SK-N-SH (cell line): Measurements from ENCODE around the gene PSG1. TPM values are rescaled to one million over a fixed set of nuclear protein-coding genes. Genes with fewer than 3 reads are reported as not detected.

ENCODE experiments used
- CTCF ChIA-PET: fragments of 300-600, 350-600 bp; formaldehyde crosslinking; extraction: SDS; loops from one replicate; lab custom pipeline; 2021; lab: Yijun Ruan, JAX
- POLR2A ChIA-PET: fragments of 350-600 bp; sonication (Branson Sonifier 250); formaldehyde crosslinking; extraction: SDS; loops from one replicate; lab custom pipeline; 2020; ENCODE audit warnings: antibody characterized with exemption, inconsistent platforms; lab: Yijun Ruan, JAX
- DNase-seq: peaks from one replicate; pipeline ENCODE4 v3.0.0; 2012
- H2AFZ ChIP-seq: fragments of 200-600 bp; sonication (generic); 2 replicates; pipeline ENCODE4 v1.8.1; 2016; ENCODE audit warnings: antibody characterized with exemption, mild to moderate bottlenecking, low read depth
- H3F3A ChIP-seq: fragments of 200-600 bp; sonication (generic); replicated peaks from 2 replicates; pipeline ENCODE3; 2016; ENCODE audit warnings: antibody characterized with exemption, mild to moderate bottlenecking; ENCODE audit not compliant: insufficient read depth
- H3K27ac ChIP-seq, 2 experiments: fragments of 200-500 bp in 1 of 2; fragments of 200-600 bp in 1 of 2; sonication (Bioruptor generic) in 1 of 2; sonication (generic), shearing (Covaris generic) in 1 of 2; 2 replicates each; pipeline versions ENCODE4 v1.5.1 to v1.6.1; 2014 to 2016; ENCODE audit warnings: low read depth in 2 of 2, inconsistent platforms in 1 of 2, low read length in 1 of 2, mild to moderate bottlenecking in 1 of 2, mixed read lengths in 1 of 2
- H3K27me3 ChIP-seq: fragments of 200-600 bp; sonication (generic), shearing (Covaris generic); 2 replicates; pipeline ENCODE4 v1.6.1; 2016; ENCODE audit warnings: mixed run types; ENCODE audit not compliant: insufficient read depth
- H3K36me3 ChIP-seq, 2 experiments: fragments of 200-500 bp in 1 of 2; fragments of 200-600 bp in 1 of 2; sonication (Bioruptor generic) in 1 of 2; sonication (generic) in 1 of 2; replicated peaks in 1 of 2; 2 replicates each; pipeline versions ENCODE3 to v1.5.1; 2014 to 2016; ENCODE audit warnings: low read length in 1 of 2, mild to moderate bottlenecking in 1 of 2; ENCODE audit not compliant: insufficient read depth in 2 of 2, control insufficient read depth in 1 of 2
- H3K4me1 ChIP-seq, 2 experiments: fragments of 200-500 bp in 1 of 2; fragments of 200-600 bp in 1 of 2; sonication (Bioruptor generic) in 1 of 2; sonication (generic), shearing (Covaris generic) in 1 of 2; 2 replicates each; pipeline versions ENCODE4 v1.5.1 to v1.6.1; 2014 to 2016; ENCODE audit warnings: low read depth in 1 of 2, low read length in 1 of 2, mixed run types in 1 of 2; ENCODE audit not compliant: insufficient read depth in 2 of 2, control insufficient read depth in 1 of 2
- H3K4me2 ChIP-seq: fragments of 200-600 bp; sonication (generic), shearing (Covaris generic); 2 replicates; pipeline ENCODE4 v1.6.1; 2017; ENCODE audit warnings: mixed run types
- H3K4me3 ChIP-seq, 2 experiments: fragments of 200-500 bp in 1 of 2; fragments of 200-600 bp in 1 of 2; sonication (Bioruptor generic) in 1 of 2; sonication (generic), shearing (Covaris generic) in 1 of 2; 2 replicates each; pipeline versions ENCODE4 v1.5.1 to v1.8.1; 2014 to 2016; ENCODE audit warnings: low read depth in 2 of 2, inconsistent platforms in 1 of 2, low read length in 1 of 2, mild to moderate bottlenecking in 1 of 2, mixed read lengths in 1 of 2, moderate library complexity in 1 of 2
- H3K79me2 ChIP-seq: fragments of 200-600 bp; sonication (generic); 2 replicates; pipeline ENCODE4 v1.8.1; 2017; ENCODE audit warnings: mild to moderate bottlenecking; ENCODE audit not compliant: insufficient read depth
- H3K9ac ChIP-seq: fragments of 200-600 bp; sonication (generic); 2 replicates; pipeline ENCODE4 v1.6.1; 2017; ENCODE audit warnings: mixed run types
- H3K9me2 ChIP-seq: fragments of 200-600 bp; sonication (generic); 2 replicates; pipeline ENCODE4 v1.6.1; 2017; ENCODE audit warnings: mixed run types
- H3K9me3 ChIP-seq: fragments of 200-600 bp; sonication (generic); 2 replicates; pipeline ENCODE4 v1.6.1; 2017; ENCODE audit warnings: mixed run types, mild to moderate bottlenecking, moderate library complexity
- H4K20me1 ChIP-seq: fragments of 200-600 bp; sonication (generic); 2 replicates; pipeline ENCODE4 v1.6.1; 2017; ENCODE audit warnings: mild to moderate bottlenecking, mixed run types; ENCODE audit not compliant: insufficient read depth
- CHD2 ChIP-seq: fragments of 150-350 bp; IDR thresholded peaks from 2 replicates; pipeline ENCODE4 v1.6.1; 2018; ENCODE audit warnings: low read length; ENCODE audit not compliant: partially characterized antibody
- ELF1 ChIP-seq: IDR thresholded peaks from 2 replicates; pipeline ENCODE4 v1.4.0; 2012
- EP300 ChIP-seq, 2 experiments: IDR thresholded peaks; 2 replicates each; pipeline versions ENCODE4 v1.4.0 to v1.6.1; 2012; ENCODE audit warnings: borderline replicate concordance in 1 of 2, low read depth in 1 of 2, low read length in 1 of 2
- EZH2phosphoT487 ChIP-seq: fragments of 200-600 bp; sonication (generic); IDR thresholded peaks from 2 replicates; pipeline ENCODE4 v1.6.1; 2017; ENCODE audit warnings: low read depth, mixed run types, mild to moderate bottlenecking, antibody characterized with exemption, moderate library complexity, borderline replicate concordance
- FOSL2 ChIP-seq: IDR thresholded peaks from 2 replicates; pipeline ENCODE4 v1.4.0; 2012; ENCODE audit warnings: low read depth, mild to moderate bottlenecking, moderate library complexity, borderline replicate concordance
- FOXJ3 ChIP-seq: sonication (generic); formaldehyde crosslinking; IDR thresholded peaks from 2 replicates; pipeline ENCODE4 v1.5.1; 2020; ENCODE audit warnings: mild to moderate bottlenecking, missing genetic modification reagents
- FOXM1 ChIP-seq: IDR thresholded peaks from 2 replicates; pipeline ENCODE4 v1.4.0; 2012; ENCODE audit warnings: low read depth, mild to moderate bottlenecking
- GABPA ChIP-seq: IDR thresholded peaks from 2 replicates; pipeline ENCODE4 v1.4.0; 2012; ENCODE audit warnings: low read depth, mild to moderate bottlenecking
- JUND ChIP-seq: IDR thresholded peaks from 2 replicates; pipeline ENCODE4 v1.4.0; 2012
- MEF2A ChIP-seq: IDR thresholded peaks from 2 replicates; pipeline ENCODE4 v1.4.0; 2012; ENCODE audit warnings: low read depth, borderline replicate concordance
- MXI1 ChIP-seq: IDR thresholded peaks from 2 replicates; pipeline ENCODE4 v1.6.1; 2012; ENCODE audit warnings: mild to moderate bottlenecking, low read depth, low read length, improper control_type of control experiment
- NFIC ChIP-seq: IDR thresholded peaks from 2 replicates; pipeline ENCODE4 v1.4.0; 2012; ENCODE audit warnings: borderline replicate concordance
- POLR2AphosphoS5 ChIP-seq: IDR thresholded peaks from 2 replicates; pipeline ENCODE4 v1.6.1; 2012; ENCODE audit warnings: low read depth, low read length
- RCOR1 ChIP-seq: fragments of 150-350 bp; IDR thresholded peaks from 2 replicates; pipeline ENCODE4 v1.6.1; 2017; ENCODE audit warnings: antibody characterized with exemption, low read length
- RXRA ChIP-seq: IDR thresholded peaks from 2 replicates; pipeline ENCODE4 v1.4.0; 2012; ENCODE audit warnings: low read depth, mild to moderate bottlenecking, borderline replicate concordance
- SIN3A ChIP-seq: IDR thresholded peaks from 2 replicates; pipeline ENCODE4 v1.6.1; 2012; ENCODE audit warnings: low read depth, mild to moderate bottlenecking, low read length, moderate library complexity, borderline replicate concordance
- TAF1 ChIP-seq: IDR thresholded peaks from 2 replicates; pipeline ENCODE4 v1.6.1; 2012; ENCODE audit warnings: low read depth, mild to moderate bottlenecking, low read length, moderate library complexity, borderline replicate concordance
- TCF12 ChIP-seq: IDR thresholded peaks from 2 replicates; pipeline ENCODE4 v1.4.0; 2012
- TEAD4 ChIP-seq: IDR thresholded peaks from 2 replicates; pipeline ENCODE4 v1.4.0; 2012; ENCODE audit warnings: mild to moderate bottlenecking, borderline replicate concordance; ENCODE audit not compliant: insufficient read depth
- YY1 ChIP-seq: IDR thresholded peaks from 2 replicates; pipeline ENCODE4 v1.4.0; 2012; ENCODE audit warnings: low read depth, mild to moderate bottlenecking
- WGBS: methylation state at CpG from one replicate; pipeline ENCODE4 v1.1.6; 2017; ENCODE audit warnings: low lambda C conversion rate; 5-methylcytosine and 5-hydroxymethylcytosine counted together
- polyA plus RNA-seq, 3 experiments: library from polyadenylated mRNA; depleted of rRNA; stranded (reverse); fragments of >200 nt; gene quantifications; 2 replicates each; pipeline ENCODE4 v1.2.3, GENCODE V29; 2012
- TF ChIP-seq, protein P1 (sequence below): fragments of 150-350 bp; IDR thresholded peaks from 2 replicates; pipeline ENCODE4 v1.6.1; 2017; ENCODE audit warnings: antibody characterized with exemption, low read length, low read depth, borderline replicate concordance
- TF ChIP-seq, protein P2 (sequence below): IDR thresholded peaks from 2 replicates; pipeline ENCODE4 v1.4.0; 2012; ENCODE audit warnings: low read depth
- TF ChIP-seq, protein P3 (sequence below): IDR thresholded peaks from 2 replicates; pipeline ENCODE4; 2012
- TF ChIP-seq, protein P4 (sequence below): fragments of 150-350 bp; IDR thresholded peaks from 2 replicates; pipeline ENCODE4 v1.6.1; 2016; ENCODE audit warnings: mild to moderate bottlenecking, low read depth, low read length
- TF ChIP-seq, protein P5 (sequence below): IDR thresholded peaks from 2 replicates; pipeline ENCODE4 v1.4.0; 2012; ENCODE audit warnings: low read depth, borderline replicate concordance

The PSG1 gene
- polyA plus RNA-seq, 1 of the 3 experiments (the other 2 are of a cell fraction), result 0.18 TPM

DNA sequence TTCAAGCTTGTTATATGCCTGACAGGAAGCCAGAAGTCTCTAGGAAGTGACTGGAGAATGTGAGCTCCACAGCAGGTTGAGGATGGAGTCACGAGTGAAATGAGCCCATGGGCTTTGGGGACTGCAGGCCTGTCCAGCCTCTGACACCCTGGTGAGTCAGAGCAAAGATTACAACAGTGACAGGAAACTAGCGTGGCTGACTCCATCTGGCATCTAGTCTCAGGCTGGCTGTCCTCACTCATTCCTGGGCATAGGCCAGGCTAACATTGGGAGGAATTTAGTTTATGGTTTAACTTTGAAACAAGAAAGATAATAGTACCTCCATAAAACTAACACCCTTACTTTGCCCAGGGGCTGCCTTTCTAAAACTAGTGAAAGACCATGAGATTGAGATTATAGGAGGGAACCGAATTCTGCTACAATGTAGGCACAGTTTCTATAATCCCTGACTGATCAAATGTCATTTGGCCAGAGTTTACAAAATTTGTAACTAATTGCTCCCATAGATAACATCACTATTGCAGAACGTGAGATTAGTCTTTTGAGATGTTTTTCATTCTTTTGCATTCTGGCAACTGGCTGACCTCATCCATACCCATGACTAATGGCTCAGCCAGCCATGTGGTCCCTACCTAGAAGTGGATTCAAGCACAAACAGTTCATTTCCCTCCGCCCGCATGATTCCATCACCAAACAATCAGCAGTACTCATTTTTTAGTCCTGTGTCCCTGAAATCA is 28.4 kb downstream of the PSG1 start:
- POLR2A ChIA-PET, result no interaction called here

More for the DNA sequence above, 28.4 kb downstream of the PSG1 start:
- no peaks in the 10 kb centered on the region for H3K9me2 ChIP-seq
- peaks cover 31% of the 10 kb centered on the region for H3F3A ChIP-seq
- peak; percentile 97 for TF ChIP-seq JUND
- TF ChIP-seq TCF12, result peak; percentile 86
- no peak for TF ChIP-seq MEF2A
- TF ChIP-seq TAF1, result peak; percentile 19; the same call in 1 of the 2 replicates
- TF ChIP-seq SIN3A, result no peak
- TF ChIP-seq CHD2, result no peak
- TF ChIP-seq EP300 (IDR thresholded peaks at IDR 0.05; ENCODE audit: borderline replicate concordance in 1 of 2, low read depth in 1 of 2, low read length in 1 of 2), result peak in 1 of 2 experiments; percentile 93; a peak in 2 of 4 replicates
- TF ChIP-seq, protein P1, sequence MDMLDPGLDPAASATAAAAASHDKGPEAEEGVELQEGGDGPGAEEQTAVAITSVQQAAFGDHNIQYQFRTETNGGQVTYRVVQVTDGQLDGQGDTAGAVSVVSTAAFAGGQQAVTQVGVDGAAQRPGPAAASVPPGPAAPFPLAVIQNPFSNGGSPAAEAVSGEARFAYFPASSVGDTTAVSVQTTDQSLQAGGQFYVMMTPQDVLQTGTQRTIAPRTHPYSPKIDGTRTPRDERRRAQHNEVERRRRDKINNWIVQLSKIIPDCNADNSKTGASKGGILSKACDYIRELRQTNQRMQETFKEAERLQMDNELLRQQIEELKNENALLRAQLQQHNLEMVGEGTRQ, result no peak
- no peak for TF ChIP-seq EZH2phosphoT487
- TF ChIP-seq RXRA, result peak; percentile 92
- no peak for TF ChIP-seq ELF1
- TF ChIP-seq NFIC, result peak; percentile 80
- no peak for TF ChIP-seq MXI1
- TF ChIP-seq, protein P2, sequence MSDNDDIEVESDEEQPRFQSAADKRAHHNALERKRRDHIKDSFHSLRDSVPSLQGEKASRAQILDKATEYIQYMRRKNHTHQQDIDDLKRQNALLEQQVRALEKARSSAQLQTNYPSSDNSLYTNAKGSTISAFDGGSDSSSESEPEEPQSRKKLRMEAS, result peak; percentile 90
- no peak for TF ChIP-seq RCOR1
- peak; percentile 1; the same call in 1 of the 2 replicates for TF ChIP-seq POLR2AphosphoS5
- TF ChIP-seq, protein P3, sequence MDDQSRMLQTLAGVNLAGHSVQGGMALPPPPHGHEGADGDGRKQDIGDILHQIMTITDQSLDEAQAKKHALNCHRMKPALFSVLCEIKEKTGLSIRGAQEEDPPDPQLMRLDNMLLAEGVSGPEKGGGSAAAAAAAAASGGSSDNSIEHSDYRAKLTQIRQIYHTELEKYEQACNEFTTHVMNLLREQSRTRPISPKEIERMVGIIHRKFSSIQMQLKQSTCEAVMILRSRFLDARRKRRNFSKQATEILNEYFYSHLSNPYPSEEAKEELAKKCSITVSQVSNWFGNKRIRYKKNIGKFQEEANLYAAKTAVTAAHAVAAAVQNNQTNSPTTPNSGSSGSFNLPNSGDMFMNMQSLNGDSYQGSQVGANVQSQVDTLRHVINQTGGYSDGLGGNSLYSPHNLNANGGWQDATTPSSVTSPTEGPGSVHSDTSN, result peak; percentile 81
- peak; percentile 95 for TF ChIP-seq FOSL2
- no peak for TF ChIP-seq GABPA
- TF ChIP-seq TEAD4, result peak; percentile 83
- no peak for TF ChIP-seq FOXJ3 (CRISPR knock-in tag)
- TF ChIP-seq FOXM1, result peak; percentile 62; the same call in 1 of the 2 replicates
- TF ChIP-seq, protein P4, sequence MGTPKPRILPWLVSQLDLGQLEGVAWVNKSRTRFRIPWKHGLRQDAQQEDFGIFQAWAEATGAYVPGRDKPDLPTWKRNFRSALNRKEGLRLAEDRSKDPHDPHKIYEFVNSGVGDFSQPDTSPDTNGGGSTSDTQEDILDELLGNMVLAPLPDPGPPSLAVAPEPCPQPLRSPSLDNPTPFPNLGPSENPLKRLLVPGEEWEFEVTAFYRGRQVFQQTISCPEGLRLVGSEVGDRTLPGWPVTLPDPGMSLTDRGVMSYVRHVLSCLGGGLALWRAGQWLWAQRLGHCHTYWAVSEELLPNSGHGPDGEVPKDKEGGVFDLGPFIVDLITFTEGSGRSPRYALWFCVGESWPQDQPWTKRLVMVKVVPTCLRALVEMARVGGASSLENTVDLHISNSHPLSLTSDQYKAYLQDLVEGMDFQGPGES, result no peak
- TF ChIP-seq, protein P5, sequence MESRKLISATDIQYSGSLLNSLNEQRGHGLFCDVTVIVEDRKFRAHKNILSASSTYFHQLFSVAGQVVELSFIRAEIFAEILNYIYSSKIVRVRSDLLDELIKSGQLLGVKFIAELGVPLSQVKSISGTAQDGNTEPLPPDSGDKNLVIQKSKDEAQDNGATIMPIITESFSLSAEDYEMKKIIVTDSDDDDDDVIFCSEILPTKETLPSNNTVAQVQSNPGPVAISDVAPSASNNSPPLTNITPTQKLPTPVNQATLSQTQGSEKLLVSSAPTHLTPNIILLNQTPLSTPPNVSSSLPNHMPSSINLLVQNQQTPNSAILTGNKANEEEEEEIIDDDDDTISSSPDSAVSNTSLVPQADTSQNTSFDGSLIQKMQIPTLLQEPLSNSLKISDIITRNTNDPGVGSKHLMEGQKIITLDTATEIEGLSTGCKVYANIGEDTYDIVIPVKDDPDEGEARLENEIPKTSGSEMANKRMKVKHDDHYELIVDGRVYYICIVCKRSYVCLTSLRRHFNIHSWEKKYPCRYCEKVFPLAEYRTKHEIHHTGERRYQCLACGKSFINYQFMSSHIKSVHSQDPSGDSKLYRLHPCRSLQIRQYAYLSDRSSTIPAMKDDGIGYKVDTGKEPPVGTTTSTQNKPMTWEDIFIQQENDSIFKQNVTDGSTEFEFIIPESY, result peak; percentile 69; the same call in 1 of the 2 replicates
- TF ChIP-seq YY1, result no peak
- TF ChIP-seq, all 33 proteins: peak for 13
- peak overlapping the region; percentile 43 for H3K4me2 ChIP-seq
- no peaks in the 10 kb centered on the region for H3K9me3 ChIP-seq
- peaks cover 0 to 26% of the 10 kb centered on the region in 2 experiments; a peak in 2 of 4 replicates for H3K4me1 ChIP-seq
- H2AFZ ChIP-seq, result peak overlapping the region; percentile 64; the same call in 1 of the 2 replicates
- WGBS, result 2% methylated on average over 6 of the region's 6 CpGs
- peak overlapping the region; percentile 59 for H3K9ac ChIP-seq
- no peaks in the 10 kb centered on the region for H4K20me1 ChIP-seq
- CTCF ChIA-PET, result no interaction called here
- no peak overlapping the region; a peak in 1 of 4 replicates for H3K4me3 ChIP-seq
- no peaks in the 10 kb centered on the region for H3K27me3 ChIP-seq
- peak overlapping the region; percentile 65 to 94; a peak in 3 of 4 replicates for H3K27ac ChIP-seq
- no peaks in the 10 kb centered on the region for H3K79me2 ChIP-seq
- no peaks in the 10 kb centered on the region for H3K36me3 ChIP-seq
- DNase-seq, result no peak
